Loucy (cell line): ENCODE measurements around the gene EFNA3.

ENCODE experiments used
- H2AFZ ChIP-seq: fragments of 200-600 bp; sonication (generic); 2 replicates; pipeline ENCODE4 v1.6.0; 2016; ENCODE audit warnings: antibody characterized with exemption, mild to moderate bottlenecking, low read length, moderate library complexity
- H3F3A ChIP-seq: fragments of 200-600 bp; 2 replicates; pipeline ENCODE4 v1.6.0; 2016; ENCODE audit warnings: antibody characterized with exemption, low read depth, mild to moderate bottlenecking
- H3K27me3 ChIP-seq: fragments of 200-600 bp; sonication (generic); 2 replicates; pipeline ENCODE4 v1.6.1; 2014; ENCODE audit warnings: low read length, mild to moderate bottlenecking; ENCODE audit not compliant: insufficient read depth, poor library complexity, severe bottlenecking
- H3K36me3 ChIP-seq: fragments of 200-600 bp; sonication (generic); 2 replicates; pipeline ENCODE4 v1.6.1; 2016; ENCODE audit warnings: low read length; ENCODE audit not compliant: insufficient read depth
- H3K4me1 ChIP-seq: fragments of 200-600 bp; sonication (generic); 2 replicates; pipeline ENCODE4 v1.5.1; 2014; ENCODE audit warnings: low read length, mild to moderate bottlenecking; ENCODE audit not compliant: insufficient read depth, poor library complexity, severe bottlenecking
- H3K4me2 ChIP-seq: fragments of 200-600 bp; sonication (generic); 2 replicates; pipeline ENCODE4 v1.6.0; 2014; ENCODE audit warnings: antibody characterized with exemption, low read length, low read depth, mild to moderate bottlenecking; ENCODE audit not compliant: poor library complexity, severe bottlenecking
- H3K4me3 ChIP-seq: fragments of 200-600 bp; sonication (generic); 2 replicates; pipeline ENCODE4 v1.5.1; 2014; ENCODE audit warnings: low read length, mild to moderate bottlenecking, mixed read lengths; ENCODE audit not compliant: poor library complexity, severe bottlenecking
- H3K79me2 ChIP-seq: fragments of 200-600 bp; sonication (generic); 2 replicates; pipeline ENCODE4 v1.6.1; 2014; ENCODE audit warnings: low read length; ENCODE audit not compliant: insufficient read depth
- H3K9ac ChIP-seq: fragments of 200-600 bp; sonication (generic); 2 replicates; pipeline ENCODE4 v1.6.0; 2014; ENCODE audit warnings: mild to moderate bottlenecking, low read depth, low read length, moderate library complexity; ENCODE audit not compliant: poor library complexity, severe bottlenecking
- H3K9me2 ChIP-seq: fragments of 200-600 bp; sonication (generic); replicated peaks from 2 replicates; pipeline ENCODE4 v1.6.1; 2016; ENCODE audit warnings: low read depth, low read length, mixed read lengths
- H3K9me3 ChIP-seq: fragments of 200-600 bp; sonication (generic); 2 replicates; pipeline ENCODE4 v1.6.1; 2014; ENCODE audit warnings: mild to moderate bottlenecking, antibody characterized with exemption, low read length, low read depth; ENCODE audit not compliant: insufficient read depth
- H4K20me1 ChIP-seq: fragments of 200-600 bp; sonication (generic); 2 replicates; pipeline ENCODE4 v1.6.0; 2014; ENCODE audit warnings: antibody characterized with exemption, low read length, mild to moderate bottlenecking; ENCODE audit not compliant: insufficient read depth, poor library complexity, severe bottlenecking
- EZH2phosphoT487 ChIP-seq: fragments of 200-600 bp; IDR thresholded peaks from 2 replicates; pipeline ENCODE4 v1.6.1; 2018; ENCODE audit warnings: antibody characterized with exemption, mild to moderate bottlenecking, moderate library complexity, borderline replicate concordance
- TF ChIP-seq, protein P1 (sequence below): fragments of 200-600 bp; sonication (generic); conservative IDR thresholded peaks from 2 replicates; pipeline ENCODE4 v1.5.1; 2014; ENCODE audit warnings: mild to moderate bottlenecking, antibody characterized with exemption, low read length

Gene EFNA3

DNA sequence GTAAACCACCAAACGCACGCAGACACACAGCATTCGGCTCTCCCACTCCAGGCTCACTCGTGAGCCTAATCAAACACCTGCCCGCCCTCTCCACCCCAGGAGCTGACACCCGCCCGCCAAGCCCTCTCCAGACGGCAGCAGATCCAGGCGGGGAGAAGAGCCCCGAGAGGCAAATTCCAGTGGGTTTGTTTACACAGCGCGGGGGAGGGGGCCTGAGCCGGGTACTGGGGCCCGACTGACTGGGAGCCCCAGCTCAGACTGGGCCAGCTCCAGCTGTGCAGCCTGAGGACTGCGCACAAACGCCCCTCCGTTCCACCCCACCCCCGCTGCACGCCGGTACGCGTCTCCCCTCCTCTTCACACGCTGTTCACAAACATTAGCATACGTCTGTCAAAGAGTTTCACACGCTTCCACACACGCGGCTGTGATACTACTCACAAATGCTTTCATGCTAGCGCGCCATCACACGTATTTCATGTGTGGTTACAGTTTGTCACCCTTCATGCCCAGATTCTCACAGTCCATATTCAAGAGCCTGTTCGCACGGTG lies 48.0 kb downstream of the EFNA3 start:
- H3K9me2 ChIP-seq: no peaks in the 10 kb centered on the region
- peak overlapping the region; percentile 71; the same call in 1 of the 2 replicates for H2AFZ ChIP-seq
- H3F3A ChIP-seq: no peaks in the 10 kb centered on the region
- H3K9me3 ChIP-seq: no peaks in the 10 kb centered on the region
- no peak for TF ChIP-seq EZH2phosphoT487
- TF ChIP-seq, protein P1, sequence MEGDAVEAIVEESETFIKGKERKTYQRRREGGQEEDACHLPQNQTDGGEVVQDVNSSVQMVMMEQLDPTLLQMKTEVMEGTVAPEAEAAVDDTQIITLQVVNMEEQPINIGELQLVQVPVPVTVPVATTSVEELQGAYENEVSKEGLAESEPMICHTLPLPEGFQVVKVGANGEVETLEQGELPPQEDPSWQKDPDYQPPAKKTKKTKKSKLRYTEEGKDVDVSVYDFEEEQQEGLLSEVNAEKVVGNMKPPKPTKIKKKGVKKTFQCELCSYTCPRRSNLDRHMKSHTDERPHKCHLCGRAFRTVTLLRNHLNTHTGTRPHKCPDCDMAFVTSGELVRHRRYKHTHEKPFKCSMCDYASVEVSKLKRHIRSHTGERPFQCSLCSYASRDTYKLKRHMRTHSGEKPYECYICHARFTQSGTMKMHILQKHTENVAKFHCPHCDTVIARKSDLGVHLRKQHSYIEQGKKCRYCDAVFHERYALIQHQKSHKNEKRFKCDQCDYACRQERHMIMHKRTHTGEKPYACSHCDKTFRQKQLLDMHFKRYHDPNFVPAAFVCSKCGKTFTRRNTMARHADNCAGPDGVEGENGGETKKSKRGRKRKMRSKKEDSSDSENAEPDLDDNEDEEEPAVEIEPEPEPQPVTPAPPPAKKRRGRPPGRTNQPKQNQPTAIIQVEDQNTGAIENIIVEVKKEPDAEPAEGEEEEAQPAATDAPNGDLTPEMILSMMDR: no peak
- H3K36me3 ChIP-seq: no peaks in the 10 kb centered on the region
- H3K27me3 ChIP-seq: peaks cover 19% of the 10 kb centered on the region
- H4K20me1 ChIP-seq: no peaks in the 10 kb centered on the region
- peak overlapping the region; percentile 74 for H3K4me2 ChIP-seq
- H3K79me2 ChIP-seq: no peaks in the 10 kb centered on the region
- no peak overlapping the region for H3K9ac ChIP-seq
- peak overlapping the region; percentile 67 for H3K4me3 ChIP-seq
- peaks cover 25% of the 10 kb centered on the region for H3K4me1 ChIP-seq

DNA sequence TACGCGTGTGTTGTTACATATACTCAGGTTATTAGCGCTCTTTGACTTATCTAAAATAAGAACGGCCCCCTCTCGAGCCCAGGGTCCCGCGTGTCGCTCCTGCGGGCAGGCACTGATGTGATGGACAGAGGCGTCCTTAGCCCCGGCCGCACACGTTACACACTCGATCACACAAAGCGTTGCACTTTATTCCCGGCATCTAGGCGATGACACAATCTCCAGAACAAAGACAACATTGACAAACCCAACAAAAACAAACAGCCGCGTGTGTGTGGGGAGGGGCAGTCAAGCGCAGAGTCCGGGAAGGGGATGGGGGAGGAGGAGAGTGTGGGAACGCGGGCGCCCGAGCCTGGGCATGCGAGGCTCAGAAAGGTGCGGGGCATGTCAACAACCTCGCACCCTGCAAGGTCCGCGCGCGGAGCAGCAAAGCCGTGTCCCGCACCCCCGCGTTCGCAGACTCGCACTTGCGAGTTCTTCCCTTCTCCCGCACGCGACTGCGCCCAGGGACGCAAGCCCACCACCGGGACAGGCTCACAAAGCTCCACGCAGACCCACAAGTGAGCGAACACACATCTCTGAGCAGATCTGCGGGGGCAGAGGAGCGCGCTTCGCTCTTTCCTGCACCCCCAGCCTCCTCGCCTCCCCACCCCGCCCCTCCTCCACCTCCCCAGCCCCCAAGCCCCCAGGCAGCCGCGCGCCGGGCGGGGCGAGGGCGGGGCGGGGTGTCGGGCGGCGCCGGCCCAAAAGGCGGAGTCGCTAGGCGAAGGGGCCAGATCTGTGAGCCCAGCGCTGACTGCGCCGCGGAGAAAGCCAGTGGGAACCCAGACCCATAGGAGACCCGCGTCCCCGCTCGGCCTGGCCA lies 48.7 kb downstream of the EFNA3 start, which contains the start of gene EFNA1:
Gene EFNA1 (plus strand): TSS at position 772 of the 862 bp plus-strand sequence. CDS start 102 bp downstream, outside the sequence.
- H3K4me1 ChIP-seq: peaks cover 25% of the 10 kb centered on the region
- peak within 1 kb of the TSS; percentile 71 for H2AFZ ChIP-seq
- H3K27me3 ChIP-seq: peaks cover 19% of the 10 kb centered on the region
- H3K79me2 ChIP-seq: no peaks in the 10 kb centered on the region
- peak within 1 kb of the TSS; percentile 47 for H3K9ac ChIP-seq
- H3K4me2 ChIP-seq: peak within 1 kb of the TSS; percentile 74
- no peaks in the 10 kb centered on the region for H3K9me2 ChIP-seq
- H3K9me3 ChIP-seq: no peaks in the 10 kb centered on the region
- H4K20me1 ChIP-seq: no peaks in the 10 kb centered on the region
- TF ChIP-seq EZH2phosphoT487: no peak
- TF ChIP-seq, protein P1: no peak
- H3K36me3 ChIP-seq: no peaks in the 10 kb centered on the region
- H3F3A ChIP-seq: no peaks in the 10 kb centered on the region
- peak within 1 kb of the TSS; percentile 67 for H3K4me3 ChIP-seq

DNA sequence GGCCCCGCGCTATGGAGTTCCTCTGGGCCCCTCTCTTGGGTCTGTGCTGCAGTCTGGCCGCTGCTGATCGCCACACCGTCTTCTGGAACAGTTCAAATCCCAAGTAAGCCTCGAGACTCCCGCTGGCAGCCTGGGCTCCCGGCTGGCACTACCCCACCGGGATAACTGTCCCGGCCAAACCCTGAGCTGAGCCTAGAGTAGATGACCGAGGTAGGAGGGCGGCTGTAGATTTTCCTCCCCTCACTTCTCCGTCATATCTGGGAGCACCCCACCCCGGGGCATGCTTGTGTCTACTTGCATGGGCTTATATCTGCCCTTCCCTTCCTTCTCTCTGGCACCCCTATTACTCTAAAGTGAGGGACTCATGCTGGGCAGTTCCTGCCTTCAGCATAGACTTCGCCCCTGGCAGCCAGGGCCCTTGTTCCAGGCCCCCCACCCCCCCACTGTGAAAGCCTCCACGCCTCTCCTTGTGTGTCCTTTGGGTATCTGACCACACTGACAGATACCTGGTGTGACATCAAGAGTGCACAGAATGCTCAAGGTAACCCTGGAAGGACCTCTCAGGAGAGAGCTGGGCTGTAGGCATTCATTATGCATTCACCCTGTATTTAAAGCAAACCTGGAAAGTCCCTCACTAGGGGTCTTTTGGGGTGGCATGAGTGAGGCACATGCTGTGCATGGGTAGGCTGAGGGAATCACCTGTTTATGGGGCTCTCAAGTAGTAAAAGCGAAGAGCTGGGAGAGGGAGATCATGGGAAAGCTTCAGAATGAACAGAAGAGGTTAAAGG lies 49.5 kb downstream of the EFNA3 start:
- peak overlapping the region; percentile 67 for H3K4me3 ChIP-seq
- H3K9ac ChIP-seq: peak overlapping the region; percentile 47
- peaks cover 25% of the 10 kb centered on the region for H3K4me1 ChIP-seq
- no peaks in the 10 kb centered on the region for H3K36me3 ChIP-seq
- H3K9me2 ChIP-seq: no peaks in the 10 kb centered on the region
- peak overlapping the region; percentile 74 for H3K4me2 ChIP-seq
- H3K9me3 ChIP-seq: no peaks in the 10 kb centered on the region
- peaks cover 19% of the 10 kb centered on the region for H3K27me3 ChIP-seq
- no peaks in the 10 kb centered on the region for H4K20me1 ChIP-seq
- no peaks in the 10 kb centered on the region for H3F3A ChIP-seq
- peak overlapping the region; percentile 71 for H2AFZ ChIP-seq
- TF ChIP-seq EZH2phosphoT487: no peak
- TF ChIP-seq, protein P1: no peak
- no peaks in the 10 kb centered on the region for H3K79me2 ChIP-seq
